Medulla oblongata (tissue), 1 donor: Measurements from ENCODE around the gene MRPS24.
"Not testable (repeated sequence)": the region's sequence is repeated elsewhere in the genome, so short reads cannot be mapped to it uniquely, and the experiment has no call there.

ENCODE experiments used
- DNase-seq: peaks from one replicate; pipeline ENCODE4 v3.0.0-alpha.2; 2015; ENCODE audit errors: extremely low spot score

MRPS24 gene

DNA sequence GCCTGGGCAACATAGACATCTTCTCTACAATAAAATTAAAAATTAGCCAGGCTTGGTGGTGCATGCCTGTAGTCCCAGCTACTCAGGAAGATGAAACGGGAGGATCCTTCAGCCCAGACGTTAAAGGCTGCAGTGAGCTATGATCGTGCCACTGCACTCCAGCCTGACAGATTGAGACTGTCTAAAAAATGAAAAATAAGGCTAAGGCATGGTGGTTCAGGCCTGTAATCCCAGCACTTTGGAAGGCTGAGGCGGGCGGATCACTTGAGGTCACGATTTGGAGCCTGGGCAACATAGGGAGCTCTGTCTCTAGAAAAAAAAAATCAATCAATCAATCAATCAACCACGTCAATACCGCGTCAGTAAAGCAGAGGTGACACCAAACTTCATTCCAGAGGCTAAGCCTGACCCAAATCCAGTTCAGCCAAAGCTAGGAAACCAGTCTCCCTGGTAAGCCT is 31.1 kb downstream of the MRPS24 start:
- no peak for DNase-seq

- peak; percentile 13 for DNase-seq
Measured at GRCh38 chr7:43834463-43835251, 34.7 kb downstream of the MRPS24 start.

- not testable (repeated sequence) for DNase-seq
Measured at GRCh38 chr7:43830917-43831316, 38.4 kb downstream of the MRPS24 start.

- no peak for DNase-seq
Measured at GRCh38 chr7:43825391-43825808, 43.9 kb downstream of the MRPS24 start.

GRCh38 chr7:43824963-43825362 is 44.4 kb downstream of the MRPS24 start:
- DNase-seq = no peak

DNA sequence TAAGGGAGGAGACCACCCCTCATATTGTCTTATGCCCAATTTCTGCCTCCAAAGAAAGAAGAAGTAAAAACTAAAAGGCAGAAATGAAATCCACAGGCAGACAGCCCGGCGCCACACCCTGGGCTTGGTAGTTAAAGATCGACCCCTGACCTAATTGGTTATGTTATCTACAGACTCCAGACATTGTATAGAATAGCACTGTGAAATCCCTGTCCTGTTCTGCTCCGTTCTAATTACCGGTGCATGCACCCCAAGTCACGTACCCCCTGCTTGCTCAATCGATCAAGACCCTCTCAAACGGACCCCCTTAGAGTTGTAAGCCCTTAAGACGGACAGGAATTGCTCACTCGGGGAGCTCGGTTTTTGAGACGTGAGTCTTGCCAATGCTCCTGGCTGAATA is 44.8 kb downstream of the MRPS24 start:
- DNase-seq = not testable (repeated sequence)

GRCh38 chr7:43823941-43824340 is 45.4 kb downstream of the MRPS24 start:
- no peak for DNase-seq

DNA sequence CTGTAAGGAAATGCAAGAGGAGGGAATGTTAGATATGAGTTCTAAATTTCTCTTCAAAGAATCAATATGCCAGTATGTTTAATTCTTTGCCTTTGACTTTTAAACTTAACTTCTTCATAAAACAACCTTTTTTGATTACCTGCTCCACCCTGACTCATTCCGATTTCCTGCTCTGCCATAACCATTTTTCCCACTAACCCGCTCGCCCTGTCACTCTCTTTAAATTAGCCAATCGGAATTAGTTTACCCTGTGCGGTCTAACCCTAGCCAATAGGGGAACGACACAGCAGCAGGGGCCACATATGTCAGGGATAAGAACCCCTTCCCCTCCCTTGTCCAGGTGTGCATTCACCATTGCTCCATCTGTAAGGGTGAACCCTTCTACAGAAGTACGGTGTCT is 45.9 kb downstream of the MRPS24 start:
- not testable (repeated sequence) for DNase-seq
